Thyroid gland (tissue), 4 donors: ENCODE results near the gene DLG2. TPM values are rescaled to one million over a fixed set of nuclear protein-coding genes. Genes with fewer than 3 reads are reported as not detected.

Source experiments
- DNase-seq, 2 donors: peaks; one replicate each; pipeline ENCODE4 v3.0.0-alpha.2; 2019
- H3K27ac ChIP-seq, 3 donors: fragments of 200-600 bp; sonication (generic); 1 replicate in 2 of 3; 2 replicates in 1 of 3; pipeline ENCODE4 v1.5.1; 2016 to 2019; ENCODE audit warnings: mild to moderate bottlenecking in 1 of 3, moderate library complexity in 1 of 3
- H3K27me3 ChIP-seq: fragments of 200-600 bp; sonication (generic); one replicate; pipeline ENCODE4 v1.5.1; 2019
- H3K36me3 ChIP-seq, 2 donors: fragments of 200-600 bp; sonication (generic); one replicate each; pipeline ENCODE4 v1.5.1; 2016 to 2019
- H3K4me1 ChIP-seq, 2 donors: fragments of 200-600 bp; sonication (generic); one replicate each; pipeline ENCODE4 v1.5.1; 2017 to 2019
- H3K4me3 ChIP-seq, 3 donors: fragments of 200-600 bp; sonication (generic); replicated peaks in 1 of 3; 1 replicate in 2 of 3; 2 replicates in 1 of 3; pipeline ENCODE4 v1.5.1; 2016; ENCODE audit warnings: mild to moderate bottlenecking in 1 of 3
- H3K9me3 ChIP-seq: fragments of 200-600 bp; sonication (generic); one replicate; pipeline ENCODE4 v1.5.1; 2017
- POLR2A ChIP-seq, 2 donors: fragments of 450-650 bp; IDR thresholded peaks; one replicate each; pipeline ENCODE4 v1.6.1; 2017; ENCODE audit warnings: antibody characterized with exemption in 2 of 2, mild to moderate bottlenecking in 2 of 2, moderate library complexity in 1 of 2
- WGBS, 2 donors: methylation state at CpG; one replicate each; pipeline ENCODE4 v1.1.5; 2017; 5-methylcytosine and 5-hydroxymethylcytosine counted together
- intact Hi-C: fragments of 100-400 bp; cut with DNase I; formaldehyde crosslinking; loops from one replicate; pipeline ENCODE4 v1.15.1; 2023
- total RNA-seq, 4 donors: library from RNA; depleted of rRNA; stranded (reverse); fragments of >200 nt; gene quantifications; one replicate each; pipeline ENCODE4 v1.2.3, GENCODE V29; 2016
- TF ChIP-seq, protein P1 (sequence below), 6 experiments: fragments of 200-600 bp in 3 of 6; fragments of 450-650 bp in 3 of 6; sonication (generic) in 3 of 6; IDR thresholded peaks; one replicate each; pipeline ENCODE4 v1.5.1; 2016 to 2019; ENCODE audit warnings: antibody characterized with exemption in 6 of 6, mild to moderate bottlenecking in 2 of 6, inconsistent platforms in 1 of 6, moderate library complexity in 1 of 6

Gene DLG2
- total RNA-seq, 4 donors from 2014 or later: 29.4 to 79.4 (median 42.4) TPM

DNA sequence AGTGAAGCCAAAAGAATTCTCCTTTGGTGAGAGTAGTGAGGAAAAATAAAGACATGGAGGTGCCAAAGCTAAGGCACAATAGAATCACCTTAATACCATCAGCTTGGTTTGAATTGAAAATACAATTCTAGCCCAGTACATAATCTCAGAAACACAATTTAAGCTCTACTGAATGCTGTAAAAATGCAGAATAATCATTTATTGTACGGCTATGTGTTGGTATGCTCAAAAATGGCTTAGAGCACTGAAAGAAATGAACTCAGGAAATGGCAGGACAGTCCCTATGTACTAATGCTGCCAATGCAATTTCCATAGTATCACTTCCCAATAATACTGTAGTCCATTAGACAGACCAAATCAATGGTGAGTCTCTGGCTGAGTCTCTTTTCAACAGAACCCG lies 798.5 kb downstream of the DLG2 start:
- Histone ChIP-seq H3K4me3 (no peak overlapping the region), H3K27me3 (no peaks in the 10 kb centered on the region), H3K27ac (no peak overlapping the region), H3K36me3 (no peaks in the 10 kb centered on the region), H3K4me1 (peaks cover 9% of the 10 kb centered on the region in 2 donors), H3K9me3 (no peaks in the 10 kb centered on the region)
- TF ChIP-seq, protein P1, sequence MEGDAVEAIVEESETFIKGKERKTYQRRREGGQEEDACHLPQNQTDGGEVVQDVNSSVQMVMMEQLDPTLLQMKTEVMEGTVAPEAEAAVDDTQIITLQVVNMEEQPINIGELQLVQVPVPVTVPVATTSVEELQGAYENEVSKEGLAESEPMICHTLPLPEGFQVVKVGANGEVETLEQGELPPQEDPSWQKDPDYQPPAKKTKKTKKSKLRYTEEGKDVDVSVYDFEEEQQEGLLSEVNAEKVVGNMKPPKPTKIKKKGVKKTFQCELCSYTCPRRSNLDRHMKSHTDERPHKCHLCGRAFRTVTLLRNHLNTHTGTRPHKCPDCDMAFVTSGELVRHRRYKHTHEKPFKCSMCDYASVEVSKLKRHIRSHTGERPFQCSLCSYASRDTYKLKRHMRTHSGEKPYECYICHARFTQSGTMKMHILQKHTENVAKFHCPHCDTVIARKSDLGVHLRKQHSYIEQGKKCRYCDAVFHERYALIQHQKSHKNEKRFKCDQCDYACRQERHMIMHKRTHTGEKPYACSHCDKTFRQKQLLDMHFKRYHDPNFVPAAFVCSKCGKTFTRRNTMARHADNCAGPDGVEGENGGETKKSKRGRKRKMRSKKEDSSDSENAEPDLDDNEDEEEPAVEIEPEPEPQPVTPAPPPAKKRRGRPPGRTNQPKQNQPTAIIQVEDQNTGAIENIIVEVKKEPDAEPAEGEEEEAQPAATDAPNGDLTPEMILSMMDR (IDR thresholded peaks at IDR 0.05): no peak
- no peak for TF ChIP-seq POLR2A (IDR thresholded peaks at IDR 0.05)
- no peak for DNase-seq
- 91 to 96% methylated on average over 2 of the region's 2 CpGs for WGBS, 2 donors
- intact Hi-C loops: no loop called here

DNA sequence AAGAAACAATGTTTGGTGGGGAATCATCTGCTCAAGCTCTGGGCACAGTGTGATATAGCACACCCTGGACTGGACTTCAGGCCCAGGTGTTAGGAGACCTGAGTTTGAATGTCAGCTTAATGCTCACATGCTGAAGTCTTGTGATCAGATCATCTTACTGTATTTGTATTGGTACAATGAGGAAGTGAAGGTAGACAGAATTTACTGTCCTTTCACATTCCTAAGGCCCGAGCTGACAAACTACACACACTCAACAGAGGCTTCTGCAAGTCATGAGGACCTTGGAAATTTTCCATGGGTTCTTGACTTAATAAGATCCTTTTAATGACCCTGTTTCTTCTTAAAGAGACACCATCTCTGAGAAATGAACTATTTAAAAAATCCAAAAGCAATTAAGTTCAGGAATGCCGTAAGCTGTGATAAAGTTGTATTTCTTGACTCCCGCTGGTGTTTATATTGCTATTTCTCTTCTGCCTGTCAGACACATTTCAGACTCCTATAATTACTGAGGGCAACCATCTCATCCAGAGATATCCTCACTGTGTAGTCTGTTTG lies 802.0 kb downstream of the DLG2 start:
- 31 to 43% methylated on average over 3 of the region's 3 CpGs for WGBS, 2 donors
- Histone ChIP-seq H3K9me3 (no peaks in the 10 kb centered on the region), H3K4me3 (no peak overlapping the region), H3K4me1 (peaks cover 0 to 9% of the 10 kb centered on the region in 2 donors), H3K27ac (peak overlapping the region in 1 of 3 donors; percentile 21), H3K27me3 (no peaks in the 10 kb centered on the region), H3K36me3 (no peaks in the 10 kb centered on the region)
- peak in 1 of 2 donors; percentile 2 for DNase-seq
- TF ChIP-seq, protein P1 (IDR thresholded peaks at IDR 0.05): no peak
- TF ChIP-seq POLR2A (IDR thresholded peaks at IDR 0.05): no peak
- intact Hi-C loops: no loop called here

DNA sequence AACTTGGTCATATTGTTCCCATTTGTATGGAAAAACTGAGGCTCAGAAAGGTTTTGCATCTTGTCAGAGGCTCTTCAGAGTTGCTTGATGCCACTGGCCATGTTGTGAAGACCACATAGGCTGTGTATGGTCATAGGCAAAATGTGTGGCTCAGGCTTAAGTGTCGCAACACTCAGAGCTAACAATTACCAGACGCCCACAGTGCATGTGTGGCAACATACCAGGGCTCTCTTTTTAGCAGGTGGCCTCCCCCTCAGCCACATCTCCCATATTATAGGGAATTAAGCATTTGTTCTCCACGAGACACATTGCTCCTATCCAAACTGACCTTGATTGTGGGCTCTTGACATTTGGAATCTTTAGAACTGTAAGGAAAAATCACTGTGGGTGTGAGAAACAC lies 802.5 kb downstream of the DLG2 start:
- H3K4me3 ChIP-seq: no peak overlapping the region
- H3K36me3 ChIP-seq: no peaks in the 10 kb centered on the region
- peak in 1 of 2 donors; percentile 3 for DNase-seq
- 78 to 79% methylated on average over 3 of the region's 3 CpGs for WGBS, 2 donors
- intact Hi-C loops: no loop called here
- H3K9me3 ChIP-seq: no peaks in the 10 kb centered on the region
- no peaks in the 10 kb centered on the region for H3K27me3 ChIP-seq
- no peak for TF ChIP-seq POLR2A (IDR thresholded peaks at IDR 0.05)
- TF ChIP-seq, protein P1 (IDR thresholded peaks at IDR 0.05): no peak
- peaks cover 0 to 9% of the 10 kb centered on the region in 2 donors for H3K4me1 ChIP-seq
- H3K27ac ChIP-seq: peak overlapping the region in 1 of 3 donors; percentile 21

DNA sequence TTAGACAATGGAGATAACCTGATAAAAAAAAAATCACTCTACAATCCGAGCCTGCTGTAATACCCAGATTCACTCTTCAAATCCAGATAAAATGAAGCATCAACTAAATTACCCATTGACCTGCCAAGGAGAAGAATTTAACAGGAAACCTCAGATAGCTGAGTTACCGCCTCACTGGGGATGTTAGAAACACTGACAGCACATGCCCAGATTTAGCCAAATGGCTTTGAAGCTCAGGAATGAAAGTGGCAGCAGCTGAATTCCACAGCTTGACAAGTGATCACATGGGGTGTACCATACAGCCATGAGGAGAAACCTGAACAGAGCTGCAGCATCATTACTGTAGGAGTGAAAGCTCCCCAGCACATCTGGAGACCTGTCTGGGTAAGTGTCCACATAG lies 807.6 kb downstream of the DLG2 start:
- peaks cover 0 to 7% of the 10 kb centered on the region in 2 donors for H3K4me1 ChIP-seq
- WGBS, 2 donors: 45 to 54% methylated on average over 2 of the region's 2 CpGs
- no peaks in the 10 kb centered on the region for H3K36me3 ChIP-seq
- peak overlapping the region in 1 of 3 donors; percentile 40 for H3K27ac ChIP-seq
- TF ChIP-seq, protein P1 (IDR thresholded peaks at IDR 0.05): no peak
- no peak for TF ChIP-seq POLR2A (IDR thresholded peaks at IDR 0.05)
- intact Hi-C loops: no loop called here
- H3K4me3 ChIP-seq: no peak overlapping the region
- H3K9me3 ChIP-seq: no peaks in the 10 kb centered on the region
- peak; percentile 21 to 35 for DNase-seq
- H3K27me3 ChIP-seq: no peaks in the 10 kb centered on the region

DNA sequence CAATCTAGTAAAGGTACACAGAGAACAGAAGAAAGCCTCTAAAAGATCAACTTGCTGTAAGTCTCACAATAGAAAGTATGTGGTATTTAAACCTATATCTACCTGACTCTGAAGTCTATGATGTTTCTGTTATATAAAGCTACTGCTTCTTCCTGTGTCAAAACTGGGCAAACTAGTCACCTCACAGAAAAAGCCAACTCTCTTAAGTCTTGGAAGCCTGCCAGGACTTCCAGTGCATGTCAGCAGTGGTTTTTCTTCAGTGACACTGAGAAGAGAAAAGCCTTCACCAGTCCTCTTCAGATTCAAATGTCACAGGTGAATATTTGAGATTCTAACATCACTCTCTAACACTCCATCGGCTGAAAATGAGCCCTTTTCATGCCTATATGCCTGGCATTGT lies 808.0 kb downstream of the DLG2 start:
- H3K9me3 ChIP-seq: no peaks in the 10 kb centered on the region
- peak; percentile 56 to 60 for DNase-seq
- H3K4me1 ChIP-seq: peaks cover 0 to 7% of the 10 kb centered on the region in 2 donors
- no peak overlapping the region for H3K4me3 ChIP-seq
- intact Hi-C loops: no loop called here
- peak overlapping the region in 1 of 3 donors; percentile 40 for H3K27ac ChIP-seq
- H3K27me3 ChIP-seq: no peaks in the 10 kb centered on the region
- 22 to 33% methylated on average over 1 of the region's 1 CpG for WGBS, 2 donors
- no peaks in the 10 kb centered on the region for H3K36me3 ChIP-seq
- TF ChIP-seq, protein P1 (IDR thresholded peaks at IDR 0.05): no peak
- no peak for TF ChIP-seq POLR2A (IDR thresholded peaks at IDR 0.05)
